ENCODE results near the gene HSPG2. TPM values are rescaled to one million over a fixed set of nuclear protein-coding genes. Genes with fewer than 3 reads are reported as not detected.
"Not testable (repeated sequence)": the region's sequence is repeated elsewhere in the genome, so short reads cannot be mapped to it uniquely, and the experiment has no call there.

The HSPG2 gene
- polyA plus RNA-seq, 2 donors, result 37.6 to 55.0 TPM

DNA sequence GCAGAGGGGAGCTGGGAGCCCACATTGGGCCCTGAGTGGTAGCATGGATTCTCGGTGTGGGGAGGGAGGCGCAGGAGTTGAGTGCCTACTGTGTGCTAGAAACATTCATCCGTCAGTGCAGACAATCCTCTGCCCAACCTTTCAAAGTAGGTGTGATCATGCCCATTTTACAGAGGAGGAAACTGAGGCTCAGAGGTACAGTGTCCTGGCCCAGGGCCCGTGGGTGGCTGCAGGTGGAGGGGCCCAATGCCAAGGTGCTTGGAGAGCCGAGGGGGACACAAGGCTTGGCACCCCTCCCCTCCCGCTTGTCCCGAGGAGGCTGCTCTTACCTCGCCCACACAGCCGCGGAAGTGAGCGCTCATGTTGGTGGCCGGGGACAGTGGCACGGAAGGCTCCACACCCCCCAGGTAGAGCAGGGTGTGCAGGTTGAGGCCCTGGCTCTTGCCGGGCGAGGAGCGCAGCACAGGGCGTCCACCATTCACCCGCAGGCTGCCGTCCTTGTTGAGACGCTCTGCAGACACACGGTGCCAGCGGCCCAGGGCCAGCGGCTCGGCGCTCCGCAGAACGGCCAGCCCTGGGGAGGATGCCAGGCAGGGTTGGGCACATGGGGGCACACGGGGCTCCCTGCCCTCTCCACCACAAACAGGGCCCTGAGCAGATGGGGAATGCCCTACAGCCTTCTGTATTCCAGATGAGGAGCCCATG, 108.5 kb downstream of the HSPG2 start:
- Histone ChIP-seq H3K4me3 (ENCODE audit: low read depth in 1 of 2, low read length in 2 of 2) (no peak overlapping the region), H3K36me3 (ENCODE audit: control insufficient read depth in 2 of 2, insufficient read depth in 2 of 2, low read length in 1 of 2) (peaks cover 8 to 67% of the 10 kb centered on the region in 2 donors)
- 85 to 89% methylated on average over 28 of the region's 28 CpGs for WGBS, 2 donors

DNA sequence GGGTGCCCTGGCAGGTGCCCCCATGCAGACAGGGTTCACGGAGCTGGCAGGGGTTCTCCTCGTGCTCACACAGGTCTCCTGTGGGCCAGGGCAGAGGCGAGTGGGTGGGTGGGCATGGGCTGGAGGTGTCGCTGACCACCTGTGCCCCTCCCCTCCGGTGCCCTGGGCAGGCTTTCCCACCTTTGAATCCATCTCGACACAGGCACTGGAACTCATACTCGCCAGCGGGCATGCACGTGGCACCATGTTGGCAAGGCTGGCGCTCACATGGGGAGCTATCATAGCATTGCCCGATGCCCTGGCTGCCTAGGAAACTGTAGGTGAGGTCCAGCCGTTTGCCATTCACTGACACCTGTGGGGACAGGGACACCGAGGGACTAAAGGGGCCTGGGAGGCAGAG, 109.0 kb downstream of the HSPG2 start:
- H3K27ac ChIP-seq (ENCODE audit: low read depth in 2 of 2, low read length in 1 of 2), result no peak overlapping the region
- WGBS, 2 donors, result 86 to 88% methylated on average over 13 of the region's 13 CpGs

More for the DNA sequence above, 108.5 kb downstream of the HSPG2 start:
- Histone ChIP-seq H3K9me3 (ENCODE audit: control insufficient read depth in 2 of 2, insufficient read depth in 1 of 2, low read depth in 1 of 2, low read length in 1 of 2) (no peaks in the 10 kb centered on the region), H3K27ac (ENCODE audit: low read depth in 2 of 2, low read length in 1 of 2) (no peak overlapping the region), H3K4me1 (ENCODE audit: control insufficient read depth in 2 of 2, insufficient read depth in 2 of 2, low read length in 1 of 2) (no peaks in the 10 kb centered on the region), H3K27me3 (ENCODE audit: control insufficient read depth in 1 of 2, insufficient read depth in 2 of 2, low read length in 2 of 2) (no peaks in the 10 kb centered on the region)

DNA sequence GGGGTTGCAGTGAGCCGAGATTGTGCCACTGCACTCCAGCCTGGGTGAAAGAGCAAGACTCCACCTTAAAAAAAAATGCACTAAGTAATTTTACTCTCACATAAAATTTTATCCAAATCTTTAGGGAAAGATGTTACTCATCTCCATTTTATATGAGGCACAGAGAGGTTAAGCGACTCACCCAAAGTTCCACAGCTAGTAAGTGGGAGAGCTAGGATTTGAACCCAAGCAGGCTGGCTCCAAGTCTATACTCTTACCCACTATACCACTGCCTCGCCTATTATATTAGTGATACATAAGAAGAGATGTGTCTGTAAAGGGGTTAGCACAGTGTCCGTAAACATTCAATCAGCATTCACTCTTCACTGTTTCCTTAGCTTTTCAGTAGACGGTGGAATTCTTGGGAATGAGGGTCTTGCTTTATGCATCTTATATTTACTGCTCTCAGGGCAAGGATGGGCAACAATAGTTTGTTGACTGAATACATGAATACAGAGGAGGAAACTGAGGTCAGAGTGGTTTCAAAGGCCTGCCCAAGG, 109.9 kb downstream of the HSPG2 start:
- H3K36me3 ChIP-seq (ENCODE audit: control insufficient read depth in 2 of 2, insufficient read depth in 2 of 2, low read length in 1 of 2), result peaks cover 0 to 57% of the 10 kb centered on the region in 2 donors
- H3K27me3 ChIP-seq (ENCODE audit: control insufficient read depth in 1 of 2, insufficient read depth in 2 of 2, low read length in 2 of 2), result no peaks in the 10 kb centered on the region
- no peaks in the 10 kb centered on the region for H3K9me3 ChIP-seq (ENCODE audit: control insufficient read depth in 2 of 2, insufficient read depth in 1 of 2, low read depth in 1 of 2, low read length in 1 of 2)
- H3K4me1 ChIP-seq (ENCODE audit: control insufficient read depth in 2 of 2, insufficient read depth in 2 of 2, low read length in 1 of 2), result no peaks in the 10 kb centered on the region
- no peak overlapping the region for H3K27ac ChIP-seq (ENCODE audit: low read depth in 2 of 2, low read length in 1 of 2)
- H3K4me3 ChIP-seq (ENCODE audit: low read depth in 1 of 2, low read length in 2 of 2), result no peak overlapping the region
- 92 to 94% methylated on average over 5 of the region's 5 CpGs for WGBS, 2 donors

More for the DNA sequence above, 109.0 kb downstream of the HSPG2 start:
- Histone ChIP-seq H3K36me3 (ENCODE audit: control insufficient read depth in 2 of 2, insufficient read depth in 2 of 2, low read length in 1 of 2) (peaks cover 2 to 66% of the 10 kb centered on the region in 2 donors), H3K4me3 (ENCODE audit: low read depth in 1 of 2, low read length in 2 of 2) (no peak overlapping the region), H3K9me3 (ENCODE audit: control insufficient read depth in 2 of 2, insufficient read depth in 1 of 2, low read depth in 1 of 2, low read length in 1 of 2) (no peaks in the 10 kb centered on the region), H3K27me3 (ENCODE audit: control insufficient read depth in 1 of 2, insufficient read depth in 2 of 2, low read length in 2 of 2) (no peaks in the 10 kb centered on the region), H3K4me1 (ENCODE audit: control insufficient read depth in 2 of 2, insufficient read depth in 2 of 2, low read length in 1 of 2) (no peaks in the 10 kb centered on the region)

DNA sequence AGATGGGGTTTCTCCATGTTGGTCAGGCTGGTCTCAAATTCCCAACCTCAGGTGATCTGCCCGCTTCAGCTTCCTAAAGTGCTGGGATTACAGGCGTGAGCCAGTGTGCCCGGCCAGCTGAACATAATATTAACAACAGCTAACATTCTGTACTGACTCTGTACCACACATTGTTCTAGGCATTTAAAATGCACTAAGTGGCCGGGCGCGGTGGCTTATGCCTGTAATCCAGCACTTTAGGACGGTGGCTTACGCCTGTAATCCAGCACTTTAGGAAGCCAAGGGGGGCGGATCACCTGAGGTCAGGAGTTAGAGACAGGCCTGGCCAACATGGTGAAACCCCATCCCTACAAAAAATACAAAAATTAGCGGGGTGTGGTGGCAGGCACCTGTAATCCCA, 110.4 kb downstream of the HSPG2 start:
- peaks cover 0 to 54% of the 10 kb centered on the region in 2 donors for H3K36me3 ChIP-seq (ENCODE audit: control insufficient read depth in 2 of 2, insufficient read depth in 2 of 2, low read length in 1 of 2)
- not testable (repeated sequence) for H3K4me3 ChIP-seq (ENCODE audit: low read depth in 1 of 2, low read length in 2 of 2); H3K9me3 ChIP-seq (ENCODE audit: control insufficient read depth in 2 of 2, insufficient read depth in 1 of 2, low read depth in 1 of 2, low read length in 1 of 2); H3K4me1 ChIP-seq (ENCODE audit: control insufficient read depth in 2 of 2, insufficient read depth in 2 of 2, low read length in 1 of 2); H3K27me3 ChIP-seq (ENCODE audit: control insufficient read depth in 1 of 2, insufficient read depth in 2 of 2, low read length in 2 of 2); H3K27ac ChIP-seq (ENCODE audit: low read depth in 2 of 2, low read length in 1 of 2)
- WGBS, 2 donors, result 86 to 90% methylated on average over 10 of the region's 10 CpGs

- no peaks in the 10 kb centered on the region for H3K27me3 ChIP-seq (ENCODE audit: control insufficient read depth in 1 of 2, insufficient read depth in 2 of 2, low read length in 2 of 2)
- H3K4me3 ChIP-seq (ENCODE audit: low read depth in 1 of 2, low read length in 2 of 2), result no peak overlapping the region
- no peaks in the 10 kb centered on the region for H3K4me1 ChIP-seq (ENCODE audit: control insufficient read depth in 2 of 2, insufficient read depth in 2 of 2, low read length in 1 of 2)
- H3K9me3 ChIP-seq (ENCODE audit: control insufficient read depth in 2 of 2, insufficient read depth in 1 of 2, low read depth in 1 of 2, low read length in 1 of 2), result no peaks in the 10 kb centered on the region
- 93 to 96% methylated on average over 7 of the region's 7 CpGs for WGBS, 2 donors
- H3K27ac ChIP-seq (ENCODE audit: low read depth in 2 of 2, low read length in 1 of 2), result no peak overlapping the region
- peaks cover 0 to 45% of the 10 kb centered on the region in 2 donors for H3K36me3 ChIP-seq (ENCODE audit: control insufficient read depth in 2 of 2, insufficient read depth in 2 of 2, low read length in 1 of 2)
Measured at GRCh38 chr1:21825393-21825792, 111.7 kb downstream of the HSPG2 start.

DNA sequence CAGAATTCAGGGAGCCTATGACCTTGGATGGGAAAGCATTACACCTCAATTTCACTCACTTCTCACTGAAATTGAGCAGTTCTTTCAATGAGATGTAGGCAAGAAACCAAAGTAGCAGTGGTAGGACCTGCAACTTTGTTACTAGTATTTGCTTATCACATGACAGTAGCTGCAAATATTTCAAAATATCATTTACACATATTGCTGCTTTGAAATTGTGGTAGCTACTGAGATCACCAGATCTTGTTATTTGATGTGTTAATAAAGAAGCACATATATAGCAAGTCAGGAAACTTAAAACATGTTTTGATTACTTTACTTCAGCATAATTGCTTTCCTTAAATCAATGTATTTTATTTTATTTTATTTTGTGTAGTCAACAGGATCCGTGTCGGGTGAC, 112.2 kb downstream of the HSPG2 start:
- Histone ChIP-seq H3K36me3 (ENCODE audit: control insufficient read depth in 2 of 2, insufficient read depth in 2 of 2, low read length in 1 of 2) (peaks cover 0 to 42% of the 10 kb centered on the region in 2 donors), H3K27ac (ENCODE audit: low read depth in 2 of 2, low read length in 1 of 2) (no peak overlapping the region), H3K4me1 (ENCODE audit: control insufficient read depth in 2 of 2, insufficient read depth in 2 of 2, low read length in 1 of 2) (no peaks in the 10 kb centered on the region), H3K9me3 (ENCODE audit: control insufficient read depth in 2 of 2, insufficient read depth in 1 of 2, low read depth in 1 of 2, low read length in 1 of 2) (no peaks in the 10 kb centered on the region), H3K4me3 (ENCODE audit: low read depth in 1 of 2, low read length in 2 of 2) (no peak overlapping the region), H3K27me3 (ENCODE audit: control insufficient read depth in 1 of 2, insufficient read depth in 2 of 2, low read length in 2 of 2) (no peaks in the 10 kb centered on the region)
- 84 to 98% methylated on average over 2 of the region's 2 CpGs for WGBS, 2 donors

DNA sequence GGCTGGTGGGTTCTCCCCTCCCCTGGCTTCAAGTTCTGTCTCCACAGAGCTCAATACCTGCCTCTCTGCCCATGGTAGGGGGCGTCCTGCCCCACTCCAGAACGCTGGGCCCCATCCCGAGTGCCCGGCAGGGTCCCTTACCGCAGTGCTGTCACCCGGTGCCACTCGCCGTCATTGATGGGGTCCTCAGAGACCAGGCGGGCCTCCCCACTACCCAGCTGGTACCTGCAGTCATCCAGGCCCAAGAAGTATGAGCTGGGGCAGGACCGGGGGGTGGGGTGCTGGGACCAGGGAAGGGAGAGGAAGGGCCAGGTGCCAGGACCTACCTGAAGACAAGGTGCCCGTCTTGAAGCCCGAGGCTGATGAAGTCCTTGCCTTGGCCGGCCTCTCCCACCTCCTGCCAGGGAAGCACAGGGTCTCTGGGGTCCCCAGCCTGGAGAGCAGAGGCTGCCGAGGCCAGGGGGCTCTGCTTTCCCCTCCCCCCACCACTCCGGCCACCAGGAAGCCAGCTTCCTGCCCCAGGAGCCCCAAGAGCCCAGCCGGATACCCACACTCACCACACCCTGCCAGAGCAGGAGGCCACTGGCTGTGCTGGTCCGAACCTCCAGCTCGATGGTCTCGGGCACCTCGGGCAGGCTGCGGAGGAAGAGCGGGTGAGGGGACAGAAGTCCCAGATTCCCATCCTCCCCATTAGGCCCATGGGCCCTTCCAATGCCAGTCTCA, 113.0 kb downstream of the HSPG2 start:
- Histone ChIP-seq H3K9me3 (ENCODE audit: control insufficient read depth in 2 of 2, insufficient read depth in 1 of 2, low read depth in 1 of 2, low read length in 1 of 2) (no peaks in the 10 kb centered on the region), H3K27ac (ENCODE audit: low read depth in 2 of 2, low read length in 1 of 2) (no peak overlapping the region), H3K36me3 (ENCODE audit: control insufficient read depth in 2 of 2, insufficient read depth in 2 of 2, low read length in 1 of 2) (peaks cover 0 to 34% of the 10 kb centered on the region in 2 donors), H3K4me1 (ENCODE audit: control insufficient read depth in 2 of 2, insufficient read depth in 2 of 2, low read length in 1 of 2) (no peaks in the 10 kb centered on the region), H3K4me3 (ENCODE audit: low read depth in 1 of 2, low read length in 2 of 2) (no peak overlapping the region), H3K27me3 (ENCODE audit: control insufficient read depth in 1 of 2, insufficient read depth in 2 of 2, low read length in 2 of 2) (no peaks in the 10 kb centered on the region)
- WGBS, 2 donors, result 88 to 89% methylated on average over 22 of the region's 22 CpGs

DNA sequence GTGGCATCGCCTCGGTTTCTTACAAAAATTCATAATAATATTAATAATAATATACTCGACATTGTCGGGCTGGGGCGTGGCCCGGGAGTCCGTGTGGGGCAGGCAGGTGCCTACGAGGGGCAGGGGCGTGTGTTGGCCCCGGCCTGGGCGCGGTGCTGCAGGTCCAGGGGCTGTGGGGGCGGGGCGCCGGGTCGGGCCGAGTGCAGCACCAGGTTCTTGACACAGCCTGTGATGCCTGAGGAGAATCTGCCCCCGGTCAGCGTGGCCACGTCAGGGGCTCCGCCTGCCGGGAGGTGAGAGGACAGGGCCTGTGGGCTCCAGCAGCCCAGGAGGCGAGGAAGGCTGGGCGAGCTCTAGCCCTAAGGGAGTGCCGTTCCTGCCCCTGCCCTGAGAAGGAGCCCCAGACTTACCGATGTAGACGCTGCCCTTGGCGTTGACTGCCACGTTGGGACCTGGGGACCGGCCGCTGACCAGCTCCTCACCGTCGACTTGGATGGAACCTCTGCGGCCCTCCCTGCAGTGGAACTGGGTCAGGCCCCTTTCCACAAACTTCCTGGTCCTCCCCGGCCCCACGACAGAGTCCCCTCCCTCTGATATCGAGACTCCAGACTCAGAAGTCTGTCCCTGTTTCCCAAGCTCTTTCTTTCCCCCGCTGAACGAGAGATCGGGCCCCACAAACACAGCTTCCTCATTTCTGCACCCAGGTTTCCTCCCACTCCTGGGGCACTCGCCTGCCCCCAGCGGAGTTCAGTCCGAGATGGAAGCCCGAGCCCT, 113.7 kb downstream of the HSPG2 start:
- Histone ChIP-seq H3K36me3 (ENCODE audit: control insufficient read depth in 2 of 2, insufficient read depth in 2 of 2, low read length in 1 of 2) (peaks cover 0 to 26% of the 10 kb centered on the region in 2 donors), H3K4me1 (ENCODE audit: control insufficient read depth in 2 of 2, insufficient read depth in 2 of 2, low read length in 1 of 2) (no peaks in the 10 kb centered on the region), H3K27ac (ENCODE audit: low read depth in 2 of 2, low read length in 1 of 2) (no peak overlapping the region), H3K9me3 (ENCODE audit: control insufficient read depth in 2 of 2, insufficient read depth in 1 of 2, low read depth in 1 of 2, low read length in 1 of 2) (no peaks in the 10 kb centered on the region), H3K4me3 (ENCODE audit: low read depth in 1 of 2, low read length in 2 of 2) (no peak overlapping the region), H3K27me3 (ENCODE audit: control insufficient read depth in 1 of 2, insufficient read depth in 2 of 2, low read length in 2 of 2) (no peaks in the 10 kb centered on the region)
- WGBS, 2 donors, result 82 to 84% methylated on average over 43 to 44 of the region's 44 CpGs

DNA sequence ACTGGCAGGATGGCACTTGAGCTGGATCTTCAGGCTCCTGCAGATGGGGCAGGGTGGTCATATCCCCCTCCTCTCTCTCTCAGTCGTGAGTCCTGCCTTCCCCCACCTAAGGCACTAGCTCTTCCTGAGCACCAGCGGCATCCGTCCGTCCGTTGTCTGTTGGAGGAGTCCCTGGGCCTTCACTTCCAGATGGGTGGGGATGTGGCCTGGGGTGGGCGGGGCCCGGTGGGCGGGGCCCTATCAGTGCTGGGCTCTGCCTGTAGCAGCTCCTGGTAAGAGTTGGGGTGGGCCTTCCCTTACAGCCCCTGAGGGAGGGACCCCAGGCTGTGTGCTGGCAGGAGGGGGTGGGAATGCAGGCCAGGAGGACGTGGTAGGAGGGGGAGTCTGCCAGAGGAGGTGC, 114.8 kb downstream of the HSPG2 start:
- H3K4me1 ChIP-seq (ENCODE audit: control insufficient read depth in 2 of 2, insufficient read depth in 2 of 2, low read length in 1 of 2), result no peaks in the 10 kb centered on the region
- no peaks in the 10 kb centered on the region for H3K27me3 ChIP-seq (ENCODE audit: control insufficient read depth in 1 of 2, insufficient read depth in 2 of 2, low read length in 2 of 2)
- WGBS, 2 donors, result 58 to 60% methylated on average over 9 of the region's 9 CpGs
- no peaks in the 10 kb centered on the region for H3K9me3 ChIP-seq (ENCODE audit: control insufficient read depth in 2 of 2, insufficient read depth in 1 of 2, low read depth in 1 of 2, low read length in 1 of 2)
- no peak overlapping the region for H3K27ac ChIP-seq (ENCODE audit: low read depth in 2 of 2, low read length in 1 of 2)
- H3K36me3 ChIP-seq (ENCODE audit: control insufficient read depth in 2 of 2, insufficient read depth in 2 of 2, low read length in 1 of 2), result peaks cover 0 to 20% of the 10 kb centered on the region in 2 donors
- H3K4me3 ChIP-seq (ENCODE audit: low read depth in 1 of 2, low read length in 2 of 2), result no peak overlapping the region

Measured in esophagus (tissue), 2 donors.